GM23248 (cell line): ENCODE measurements around the gene CTIF.

Experiments used
- EZH2 ChIP-seq: fragments of 200-600 bp; sonication (generic); IDR thresholded peaks from 2 replicates; pipeline ENCODE4 v1.6.1; 2018; ENCODE audit warnings: antibody characterized with exemption, mild to moderate bottlenecking; ENCODE audit not compliant: insufficient read depth, poor library complexity, severe bottlenecking
- EZH2phosphoT487 ChIP-seq: fragments of 200-600 bp; sonication (generic); IDR thresholded peaks from 2 replicates; pipeline ENCODE4 v1.6.1; 2018; ENCODE audit warnings: antibody characterized with exemption, moderate library complexity, mild to moderate bottlenecking, low read depth; ENCODE audit not compliant: insufficient read depth

- TF ChIP-seq EZH2 (no peak), EZH2phosphoT487 (no peak)
Observed at GRCh38 chr18:48597110-48597509, 58.3 kb downstream of the CTIF start.
